Mesothelial cell of epicardium (in vitro differentiated cells): ENCODE data around the gene MRPL1. TPM values are rescaled to one million over a fixed set of nuclear protein-coding genes. Genes with fewer than 3 reads are reported as not detected.

Experiments
- DNase-seq, 2 experiments: peaks; one replicate each; pipeline ENCODE4 v3.0.0; 2021; ENCODE audit warnings: low spot score in 2 of 2; ENCODE audit not compliant: unreplicated experiment in 2 of 2
- H3K27ac Mint-ChIP-seq: 2 replicates; pipeline ENCODE4 v1.8.0; 2021; ENCODE audit warnings: mixed read lengths
- H3K27me3 Mint-ChIP-seq: 2 replicates; pipeline ENCODE4 v1.8.0; 2021; ENCODE audit warnings: low read depth, mixed read lengths
- H3K36me3 Mint-ChIP-seq: 2 replicates; pipeline ENCODE4 v1.8.0; 2021; ENCODE audit warnings: mixed read lengths
- H3K4me1 Mint-ChIP-seq: 2 replicates; pipeline ENCODE4 v1.8.0; 2021; ENCODE audit warnings: mixed read lengths
- H3K4me3 Mint-ChIP-seq: 2 replicates; pipeline ENCODE4 v1.8.0; 2021; ENCODE audit warnings: mild to moderate bottlenecking, moderate library complexity, mixed read lengths
- H3K9me3 Mint-ChIP-seq: 2 replicates; pipeline ENCODE4 v1.8.0; 2021; ENCODE audit warnings: mixed read lengths
- total RNA-seq: library from RNA; stranded (reverse); gene quantifications from 3 replicates; pipeline ENCODE4 v1.2.1, GENCODE V29; 2021
- TF ChIP-seq, protein P1 (sequence below): fragments of 200-600 bp; sonication (generic); IDR thresholded peaks from one replicate; pipeline ENCODE4 v1.5.0; 2021; ENCODE audit warnings: antibody characterized with exemption; ENCODE audit not compliant: unreplicated experiment

Gene MRPL1
- total RNA-seq, 1 donor from 2014 or later = 27.0 TPM

DNA sequence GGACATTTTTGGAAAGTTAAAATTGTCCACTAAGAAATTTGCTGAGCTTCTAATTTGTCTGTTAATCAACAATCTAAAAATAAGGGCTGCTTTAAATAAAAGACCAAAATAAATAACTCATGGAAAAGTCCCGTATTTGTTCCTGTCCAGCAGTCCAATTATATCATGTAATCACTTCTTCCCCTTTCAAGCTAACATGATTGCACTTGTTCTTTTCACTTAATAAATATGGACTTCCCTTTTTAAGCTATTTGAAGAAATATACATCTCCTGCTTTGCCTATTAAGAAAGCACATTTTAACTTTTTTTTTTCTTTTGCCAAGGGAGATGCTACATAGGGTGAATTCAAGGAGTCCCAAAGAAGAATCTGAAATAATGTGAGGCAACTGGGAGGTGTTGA, 138.9 kb downstream of the MRPL1 start:
- Mint-ChIP-seq H3K36me3 (no peaks in the 10 kb centered on the region), H3K27me3 (no peaks in the 10 kb centered on the region), H3K27ac (no peak overlapping the region), H3K9me3 (peaks cover 5% of the 10 kb centered on the region), H3K4me1 (peaks cover 16% of the 10 kb centered on the region), H3K4me3 (no peak overlapping the region)
- TF ChIP-seq, protein P1, sequence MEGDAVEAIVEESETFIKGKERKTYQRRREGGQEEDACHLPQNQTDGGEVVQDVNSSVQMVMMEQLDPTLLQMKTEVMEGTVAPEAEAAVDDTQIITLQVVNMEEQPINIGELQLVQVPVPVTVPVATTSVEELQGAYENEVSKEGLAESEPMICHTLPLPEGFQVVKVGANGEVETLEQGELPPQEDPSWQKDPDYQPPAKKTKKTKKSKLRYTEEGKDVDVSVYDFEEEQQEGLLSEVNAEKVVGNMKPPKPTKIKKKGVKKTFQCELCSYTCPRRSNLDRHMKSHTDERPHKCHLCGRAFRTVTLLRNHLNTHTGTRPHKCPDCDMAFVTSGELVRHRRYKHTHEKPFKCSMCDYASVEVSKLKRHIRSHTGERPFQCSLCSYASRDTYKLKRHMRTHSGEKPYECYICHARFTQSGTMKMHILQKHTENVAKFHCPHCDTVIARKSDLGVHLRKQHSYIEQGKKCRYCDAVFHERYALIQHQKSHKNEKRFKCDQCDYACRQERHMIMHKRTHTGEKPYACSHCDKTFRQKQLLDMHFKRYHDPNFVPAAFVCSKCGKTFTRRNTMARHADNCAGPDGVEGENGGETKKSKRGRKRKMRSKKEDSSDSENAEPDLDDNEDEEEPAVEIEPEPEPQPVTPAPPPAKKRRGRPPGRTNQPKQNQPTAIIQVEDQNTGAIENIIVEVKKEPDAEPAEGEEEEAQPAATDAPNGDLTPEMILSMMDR = no peak
- DNase-seq = no peak

DNA sequence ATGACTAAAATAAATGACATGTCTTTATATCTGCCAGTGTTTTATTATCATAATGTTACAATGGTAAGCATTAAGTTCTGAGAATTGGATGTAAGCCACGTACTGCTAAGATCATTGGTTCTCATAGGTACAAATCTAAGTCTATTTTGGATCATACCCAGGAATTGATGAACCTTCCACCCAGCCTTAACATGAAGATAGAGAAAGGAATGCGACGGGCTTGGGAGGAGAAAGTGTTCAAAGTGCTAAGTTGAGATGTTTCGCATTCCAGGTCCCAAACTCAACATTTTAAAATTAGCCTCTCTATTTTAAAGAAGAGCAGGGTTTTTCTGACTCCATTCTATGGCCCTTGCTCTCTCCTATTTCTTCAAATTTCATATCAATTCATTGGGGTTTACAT, 139.6 kb downstream of the MRPL1 start:
- H3K9me3 Mint-ChIP-seq = peaks cover 5% of the 10 kb centered on the region
- H3K27ac Mint-ChIP-seq = peak overlapping the region; percentile 62
- no peaks in the 10 kb centered on the region for H3K36me3 Mint-ChIP-seq
- H3K27me3 Mint-ChIP-seq = no peaks in the 10 kb centered on the region
- peaks cover 16% of the 10 kb centered on the region for H3K4me1 Mint-ChIP-seq
- DNase-seq = no peak
- TF ChIP-seq, protein P1 = no peak
- H3K4me3 Mint-ChIP-seq = no peak overlapping the region

Other genes starting within 250 kb of the MRPL1 start
- gene CNOT6L, start 43.5 kb upstream of the MRPL1 start, total RNA-seq = 45.6 to 51.9 TPM (median 49.4 TPM) in 3 replicates
- gene FRAS1, start 194.5 kb downstream of the MRPL1 start, total RNA-seq = 45.3 to 52.8 TPM (median 51.9 TPM) in 3 replicates